H1 (cell line): ENCODE results near the gene FBXO21. TPM values are rescaled to one million over a fixed set of nuclear protein-coding genes. Genes with fewer than 3 reads are reported as not detected.
A peak's percentile ranks its signal among the peaks of the same experiment; 100 is the strongest.

Experiments used
- CTCF ChIA-PET: fragments of 300-600 bp; sonication (Branson Sonifier 250); formaldehyde crosslinking; loops from one replicate; lab custom pipeline; 2021; ENCODE audit not compliant: partially characterized antibody; lab: Charles Lee
- POLR2A ChIA-PET: fragments of 300-600 bp; sonication (Branson Sonifier 250); formaldehyde crosslinking; loops from one replicate; lab custom pipeline; 2021; ENCODE audit warnings: inconsistent platforms; ENCODE audit not compliant: partially characterized antibody; lab: Charles Lee
- DNase-seq, 2 experiments: peaks; one replicate each; pipeline versions ENCODE4 v3.0.0 to v3.0.0-alpha.2; 2010 to 2022; ENCODE audit warnings: low spot score in 2 of 2, low read depth in 1 of 2, mixed read lengths in 1 of 2
- FAIRE-seq: peaks from 2 replicates; lab custom pipeline; 2011; peaks lifted over from hg19 to GRCh38; lab: Jason Lieb, UNC
- H2AFZ ChIP-seq: 2 replicates; pipeline ENCODE4 v1.8.1; 2012; ENCODE audit warnings: low read length, inconsistent platforms
- H2AK5ac ChIP-seq: 2 replicates; pipeline ENCODE4 v1.6.1; 2013; ENCODE audit warnings: low read depth, low read length
- H2BK120ac ChIP-seq: replicated peaks from 2 replicates; pipeline ENCODE3; 2013; ENCODE audit warnings: low read depth, low read length, inconsistent platforms
- H2BK12ac ChIP-seq: 2 replicates; pipeline ENCODE4 v1.6.1; 2013; ENCODE audit warnings: low read depth, low read length
- H2BK15ac ChIP-seq: 2 replicates; pipeline ENCODE4 v1.6.1; 2013; ENCODE audit warnings: low read length
- H2BK20ac ChIP-seq: 2 replicates; pipeline ENCODE4 v1.6.1; 2013; ENCODE audit warnings: low read length
- H2BK5ac ChIP-seq: 2 replicates; pipeline ENCODE4 v1.6.1; 2013; ENCODE audit warnings: low read depth, low read length
- H3K14ac ChIP-seq: 2 replicates; pipeline ENCODE4 v1.6.1; 2013; ENCODE audit warnings: inconsistent platforms; ENCODE audit not compliant: insufficient read length
- H3K18ac ChIP-seq: 2 replicates; pipeline ENCODE4 v1.6.1; 2013; ENCODE audit warnings: low read length; ENCODE audit errors: extremely low read depth
- H3K23ac ChIP-seq: 2 replicates; pipeline ENCODE4 v1.6.1; 2013; ENCODE audit warnings: inconsistent platforms; ENCODE audit not compliant: insufficient read length
- H3K23me2 ChIP-seq: 2 replicates; pipeline ENCODE4 v1.6.1; 2013; ENCODE audit warnings: low read depth, low read length
- H3K27ac ChIP-seq: 2 replicates; pipeline ENCODE4 v1.6.1; 2011; ENCODE audit warnings: low read depth, low read length, inconsistent platforms
- H3K27me3 ChIP-seq, 4 experiments: replicated peaks in 1 of 4; 1 replicate in 1 of 4; 2 replicates in 3 of 4; pipeline versions ENCODE4 v1.6.1 to v1.8.1; 2011 to 2013; ENCODE audit warnings: low read length in 3 of 4, mild to moderate bottlenecking in 3 of 4, inconsistent platforms in 2 of 4, mixed read lengths in 2 of 4, moderate library complexity in 1 of 4; ENCODE audit not compliant: control insufficient read depth in 3 of 4, insufficient read depth in 3 of 4; ENCODE audit errors: extremely low read depth in 1 of 4
- H3K36me3 ChIP-seq, 4 experiments: 2 replicates each; pipeline versions ENCODE4 v1.6.1 to v1.8.1; 2011 to 2013; ENCODE audit warnings: mild to moderate bottlenecking in 4 of 4, low read length in 3 of 4, moderate library complexity in 2 of 4, control low read depth in 1 of 4, inconsistent platforms in 1 of 4; ENCODE audit not compliant: insufficient read depth in 4 of 4, control insufficient read depth in 2 of 4
- H3K4ac ChIP-seq: replicated peaks from 2 replicates; pipeline ENCODE3; 2013; ENCODE audit warnings: low read length, low read depth, mixed read lengths, inconsistent platforms; ENCODE audit not compliant: insufficient read length
- H3K4me1 ChIP-seq, 4 experiments: replicated peaks in 1 of 4; 1 replicate in 1 of 4; 2 replicates in 3 of 4; pipeline versions ENCODE4 v1.6.1 to v1.8.1; 2011 to 2013; ENCODE audit warnings: low read length in 3 of 4, inconsistent platforms in 2 of 4, mixed read lengths in 1 of 4; ENCODE audit not compliant: insufficient read depth in 4 of 4, control insufficient read depth in 3 of 4
- H3K4me2 ChIP-seq, 2 experiments: 2 replicates each; pipeline versions ENCODE4 v1.6.1 to v1.8.1; 2011 to 2013; ENCODE audit warnings: low read depth in 2 of 2, low read length in 2 of 2, control low read depth in 1 of 2, inconsistent platforms in 1 of 2, mild to moderate bottlenecking in 1 of 2; ENCODE audit not compliant: insufficient read depth in 1 of 2
- H3K4me3 ChIP-seq, 4 experiments: fragments of 200-600, 300-600 bp in 1 of 4; sonication (generic), shearing (Covaris generic), sonication (Bioruptor Twin) in 1 of 4; 2 replicates each; pipeline versions ENCODE4 v1.5.1 to v1.8.1; 2011 to 2016; ENCODE audit warnings: low read length in 4 of 4, low read depth in 3 of 4, control low read depth in 2 of 4, inconsistent platforms in 2 of 4, mild to moderate bottlenecking in 2 of 4, mixed read lengths in 1 of 4, moderate library complexity in 1 of 4; ENCODE audit not compliant: insufficient read depth in 2 of 4; ENCODE audit errors: extremely low read depth in 1 of 4
- H3K56ac ChIP-seq: replicated peaks from 2 replicates; pipeline ENCODE3; 2013; ENCODE audit warnings: low read depth, mild to moderate bottlenecking, mixed read lengths, low read length, inconsistent platforms; ENCODE audit not compliant: insufficient read length
- H3K79me1 ChIP-seq: 2 replicates; pipeline ENCODE4 v1.6.1; 2013; ENCODE audit warnings: low read depth, low read length, control low read depth
- H3K79me2 ChIP-seq, 2 experiments: 2 replicates each; pipeline versions ENCODE4 v1.6.1 to v1.8.1; 2012 to 2013; ENCODE audit warnings: low read length in 2 of 2, mild to moderate bottlenecking in 2 of 2, inconsistent platforms in 1 of 2; ENCODE audit not compliant: insufficient read depth in 2 of 2, control insufficient read depth in 1 of 2
- H3K9ac ChIP-seq, 4 experiments: replicated peaks in 1 of 4; 1 replicate in 1 of 4; 2 replicates in 3 of 4; pipeline versions ENCODE4 v1.6.1 to v1.8.1; 2011 to 2013; ENCODE audit warnings: low read depth in 3 of 4, low read length in 3 of 4, control low read depth in 2 of 4, mild to moderate bottlenecking in 2 of 4, moderate library complexity in 2 of 4, inconsistent platforms in 1 of 4; ENCODE audit errors: extremely low read depth in 1 of 4
- H3K9me3 ChIP-seq, 2 experiments: 2 replicates each; pipeline versions ENCODE4 v1.6.1 to v1.8.1; 2012 to 2013; ENCODE audit warnings: mild to moderate bottlenecking in 2 of 2, moderate library complexity in 2 of 2, control low read depth in 1 of 2, inconsistent platforms in 1 of 2, low read depth in 1 of 2, low read length in 1 of 2, mixed read lengths in 1 of 2; ENCODE audit not compliant: insufficient read depth in 2 of 2
- H4K20me1 ChIP-seq, 2 experiments: replicated peaks in 1 of 2; 2 replicates each; pipeline versions ENCODE3 to v1.8.1; 2011 to 2013; ENCODE audit warnings: inconsistent platforms in 2 of 2, low read length in 2 of 2, mild to moderate bottlenecking in 1 of 2; ENCODE audit not compliant: insufficient read depth in 2 of 2, control insufficient read depth in 1 of 2
- H4K5ac ChIP-seq: 2 replicates; pipeline ENCODE4 v1.6.1; 2013; ENCODE audit warnings: low read length, low read depth, mixed read lengths, inconsistent platforms; ENCODE audit not compliant: insufficient read length
- H4K8ac ChIP-seq: 2 replicates; pipeline ENCODE4 v1.8.0; 2013; ENCODE audit warnings: mild to moderate bottlenecking, moderate library complexity, low read length, inconsistent platforms; ENCODE audit not compliant: insufficient read depth; ENCODE audit errors: extremely low read depth
- H4K91ac ChIP-seq: replicated peaks from 2 replicates; pipeline ENCODE3; 2013; ENCODE audit warnings: low read length, mixed read lengths, inconsistent platforms; ENCODE audit not compliant: insufficient read length
- ATF3 ChIP-seq: IDR thresholded peaks from 2 replicates; pipeline ENCODE4 v1.6.1; 2011; ENCODE audit warnings: low read depth, mild to moderate bottlenecking, low read length; ENCODE audit not compliant: insufficient read depth
- CTBP2 ChIP-seq: IDR thresholded peaks from 2 replicates; pipeline ENCODE4 v1.7.0; 2011; ENCODE audit warnings: borderline replicate concordance, mild to moderate bottlenecking, moderate library complexity, mixed read lengths, low read length; ENCODE audit not compliant: insufficient read depth, insufficient read length
- CTCF ChIP-seq, 3 experiments: IDR thresholded peaks; 1 replicate in 2 of 3; 2 replicates in 1 of 3; pipeline versions ENCODE4 v1.5.1 to v1.6.1; 2011; ENCODE audit warnings: low read length in 3 of 3, mild to moderate bottlenecking in 3 of 3, inconsistent platforms in 2 of 3, low read depth in 1 of 3, moderate library complexity in 1 of 3; ENCODE audit not compliant: insufficient read depth in 1 of 3; ENCODE audit errors: control extremely low read depth in 1 of 3
- EP300 ChIP-seq, 2 experiments: IDR thresholded peaks; 1 replicate in 1 of 2; 2 replicates in 1 of 2; pipeline ENCODE4 v1.6.1; 2011 to 2012; ENCODE audit warnings: low read depth in 2 of 2, low read length in 2 of 2, mild to moderate bottlenecking in 2 of 2, borderline replicate concordance in 1 of 2, inconsistent platforms in 1 of 2, moderate library complexity in 1 of 2
- MAX ChIP-seq: IDR thresholded peaks from 2 replicates; pipeline ENCODE4 v1.6.1; 2012; ENCODE audit warnings: inconsistent platforms
- RAD21 ChIP-seq, 2 experiments: IDR thresholded peaks in 1 of 2; conservative IDR thresholded peaks in 1 of 2; 2 replicates each; pipeline ENCODE4 v1.6.1; 2011; ENCODE audit warnings: low read depth in 2 of 2, low read length in 2 of 2, improper control_type of control experiment in 1 of 2, inconsistent platforms in 1 of 2, mild to moderate bottlenecking in 1 of 2, moderate library complexity in 1 of 2
- SIN3A ChIP-seq, 2 experiments: IDR thresholded peaks in 1 of 2; conservative IDR thresholded peaks in 1 of 2; 2 replicates each; pipeline ENCODE4 v1.6.1; 2011 to 2012; ENCODE audit warnings: low read length in 2 of 2, improper control_type of control experiment in 1 of 2, low read depth in 1 of 2, mild to moderate bottlenecking in 1 of 2
- SP4 ChIP-seq: IDR thresholded peaks from 2 replicates; pipeline ENCODE4 v1.6.1; 2012; ENCODE audit warnings: low read length, inconsistent platforms
- YY1 ChIP-seq: IDR thresholded peaks from 2 replicates; pipeline ENCODE4 v1.6.1; 2011; ENCODE audit warnings: low read depth, mild to moderate bottlenecking, low read length
- WGBS, 2 experiments: shearing (Covaris generic) in 1 of 2; methylation state at CpG; one replicate each; pipeline versions ENCODE4 v1.1.6 to v1.1.7; 2013 to 2015; ENCODE audit warnings: low lambda C conversion rate in 2 of 2, mixed read lengths in 2 of 2, inconsistent platforms in 1 of 2, low coverage in 1 of 2, missing lambda C conversion rate in 1 of 2; ENCODE audit not compliant: insufficient replicate concordance in 2 of 2, insufficient coverage in 1 of 2, insufficient read length in 1 of 2; ENCODE audit errors: extremely low coverage in 1 of 2, missing lambda C conversion rate in 1 of 2; 5-methylcytosine and 5-hydroxymethylcytosine counted together
- polyA plus RNA-seq, 7 experiments: library from polyadenylated mRNA; depleted of rRNA in 3 of 7; stranded (reverse) in 5 of 7; unstranded in 2 of 7; fragments of >200 nt in 5 of 7; fragments of 200-250 nt in 2 of 7; gene quantifications; 1 replicate in 5 of 7; 2 replicates in 1 of 7; 4 replicates in 1 of 7; pipeline versions ENCODE4 v1.2.1 to v1.2.3, GENCODE V29; 2011 to 2013; ENCODE audit warnings: missing spikeins in 2 of 7, mixed read lengths in 2 of 7
- total RNA-seq: library from RNA; stranded (reverse); fragmentation: NEBNext Ultra II Directional; extraction: Animal tissue kit (Norgen Biotek cat#: 25700); gene quantifications from 2 replicates; pipeline ENCODE4 v1.2.1, GENCODE V29; 2021

The FBXO21 gene
- total and polyA plus RNA-seq, 2 of the 8 experiments (the other 6 are each of a cell fraction or from before 2014, with no cell fraction given), result 57.0 to 80.6 TPM

GRCh38 chr12:117114784-117115183 is 75.5 kb downstream of the FBXO21 start:
- peaks cover 0 to 3% (median 0%) of the 10 kb centered on the region in 4 experiments; a peak in 1 of 7 replicates for H3K27me3 ChIP-seq
- CTCF ChIA-PET, result interaction anchor here (0.8 to 5.8 kb wide), 11 partner anchors 12 to 355 kb away, joined by 3 to 43 read pairs (median 4); no protein-coding TSS in a partner anchor
- DNase-seq, result no peak
- TF ChIP-seq CTCF (IDR thresholded peaks at IDR 0.05; ENCODE audit: control extremely low read depth in 1 of 3, insufficient read depth in 1 of 3, low read depth in 1 of 3, low read length in 3 of 3), result no peak
- TF ChIP-seq YY1, result no peak
- no peak for TF ChIP-seq RAD21 (IDR thresholded peaks at IDR 0.05 in 1 of 2, conservative IDR thresholded peaks at IDR 0.05 in 1 of 2; ENCODE audit: low read depth in 2 of 2, low read length in 2 of 2)
- no peak for TF ChIP-seq EP300 (IDR thresholded peaks at IDR 0.05; ENCODE audit: borderline replicate concordance in 1 of 2, low read depth in 2 of 2, low read length in 2 of 2)
- TF ChIP-seq ATF3, result no peak
- no peak for TF ChIP-seq CTBP2
- TF ChIP-seq SP4, result no peak
- TF ChIP-seq MAX, result no peak
- no peak for TF ChIP-seq SIN3A (conservative IDR thresholded peaks at IDR 0.05 in 1 of 2, IDR thresholded peaks at IDR 0.05 in 1 of 2; ENCODE audit: low read depth in 1 of 2, low read length in 2 of 2)

More at GRCh38 chr12:117114784-117115183, 75.5 kb downstream of the FBXO21 start:
- no peaks in the 10 kb centered on the region for H3K79me2 ChIP-seq
- POLR2A ChIA-PET, result interaction anchor here (0.8 kb wide), 1 partner anchor 23 kb away, joined by 3 read pairs; no protein-coding TSS in a partner anchor
- H3K23ac ChIP-seq, result no peak overlapping the region
- 90% methylated on average over 10 of the region's 10 CpGs; no CpG with 5 or more reads in 1 of the 2 experiments for WGBS, 2 experiments
- no peak for FAIRE-seq
- H3K27ac ChIP-seq, result no peak overlapping the region
- H3K9ac ChIP-seq, result no peak overlapping the region
- peaks cover 6 to 13% (median 9%) of the 10 kb centered on the region in 4 experiments for H3K4me1 ChIP-seq
- H2BK5ac ChIP-seq, result no peak overlapping the region
- no peak overlapping the region for H2BK12ac ChIP-seq
- H3K36me3 ChIP-seq, result no peaks in the 10 kb centered on the region
- no peak overlapping the region for H4K5ac ChIP-seq
- no peak overlapping the region for H3K56ac ChIP-seq
- no peak overlapping the region for H4K91ac ChIP-seq
- H3K4me2 ChIP-seq, result no peak overlapping the region
- H2AFZ ChIP-seq, result no peak overlapping the region
- no peaks in the 10 kb centered on the region for H3K79me1 ChIP-seq
- H2BK15ac ChIP-seq, result peak overlapping the region; percentile 81; the same call in 1 of the 2 replicates
- H2AK5ac ChIP-seq, result no peak overlapping the region
- H3K18ac ChIP-seq, result no peak overlapping the region
- no peak overlapping the region for H3K14ac ChIP-seq
- no peak overlapping the region for H2BK20ac ChIP-seq
- H3K23me2 ChIP-seq, result no peaks in the 10 kb centered on the region
- H4K8ac ChIP-seq, result peak overlapping the region; percentile 11; the same call in 1 of the 2 replicates
- no peak overlapping the region for H3K4me3 ChIP-seq
- no peaks in the 10 kb centered on the region for H3K9me3 ChIP-seq
- H3K4ac ChIP-seq, result no peak overlapping the region
- H4K20me1 ChIP-seq, result peaks cover 0 to 2% of the 10 kb centered on the region in 2 experiments
- H2BK120ac ChIP-seq, result no peak overlapping the region
